Ascending aorta (tissue), 2 donors: Measurements from ENCODE around the gene TMEM208. TPM values are rescaled to one million over a fixed set of nuclear protein-coding genes. Genes with fewer than 3 reads are reported as not detected.

ENCODE experiments used
- DNase-seq, 2 donors: peaks; one replicate each; pipeline ENCODE4 v3.0.0-alpha.2; 2019; ENCODE audit warnings: low spot score in 2 of 2
- H3K27ac ChIP-seq, 2 donors: fragments of 200-600 bp; sonication (generic); one replicate each; pipeline ENCODE4 v1.5.1; 2016 to 2017; ENCODE audit warnings: mild to moderate bottlenecking in 1 of 2
- H3K27me3 ChIP-seq: fragments of 200-600 bp; sonication (generic); one replicate; pipeline ENCODE4 v1.5.1; 2017
- H3K36me3 ChIP-seq, 2 donors: fragments of 200-600 bp; sonication (generic); one replicate each; pipeline ENCODE4 v1.5.1; 2016
- H3K4me1 ChIP-seq, 2 donors: fragments of 200-600 bp; sonication (generic); one replicate each; pipeline ENCODE4 v1.5.1; 2016 to 2017; ENCODE audit warnings: mild to moderate bottlenecking in 1 of 2
- H3K4me3 ChIP-seq, 2 donors: fragments of 200-600 bp; sonication (generic); one replicate each; pipeline ENCODE4 v1.5.1; 2016 to 2017; ENCODE audit warnings: mild to moderate bottlenecking in 1 of 2
- H3K9me3 ChIP-seq, 2 donors: fragments of 200-600 bp; sonication (generic); one replicate each; pipeline ENCODE4 v1.5.1; 2016
- CTCF ChIP-seq, 3 experiments: fragments of 200-600 bp in 2 of 3; fragments of 450-650 bp in 1 of 3; sonication (generic) in 2 of 3; IDR thresholded peaks; one replicate each; pipeline ENCODE4 v1.5.1; 2016 to 2019; ENCODE audit warnings: antibody characterized with exemption in 3 of 3, mild to moderate bottlenecking in 1 of 3, moderate library complexity in 1 of 3
- intact Hi-C: fragments of 100-400 bp; cut with DNase I; formaldehyde crosslinking; loops from one replicate; pipeline ENCODE4 v1.15.1; 2023
- total RNA-seq: library from RNA; depleted of rRNA; stranded (reverse); fragments of >200 nt; gene quantifications from one replicate; pipeline ENCODE4 v1.1.0, GENCODE V29; 2016

TMEM208 gene
- total RNA-seq, 1 donor from 2014 or later: 8.3 TPM

DNA sequence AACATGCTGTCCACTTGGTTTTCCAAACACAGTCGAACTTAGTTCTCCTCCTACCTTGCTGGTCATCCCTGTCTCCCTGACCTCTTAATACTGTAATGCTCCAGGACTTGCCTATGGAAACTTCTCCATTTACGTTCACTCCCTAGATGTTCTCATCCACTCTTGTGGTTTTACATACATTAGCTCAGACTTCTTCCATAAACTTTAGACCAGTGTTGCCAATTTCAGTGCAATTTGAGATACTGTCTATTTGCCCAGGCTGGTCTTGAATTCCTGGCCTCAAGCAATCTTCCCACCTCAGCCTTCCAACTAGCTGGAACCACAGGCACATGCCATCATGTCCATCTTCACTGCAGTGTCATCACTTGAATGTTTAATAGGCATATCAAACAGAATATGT is 44.6 kb upstream of the TMEM208 start:
- no peaks in the 10 kb centered on the region for H3K9me3 ChIP-seq
- H3K27me3 ChIP-seq: no peaks in the 10 kb centered on the region
- no peak overlapping the region for H3K4me3 ChIP-seq
- H3K4me1 ChIP-seq: peaks cover 21 to 33% of the 10 kb centered on the region in 2 donors
- DNase-seq: no peak
- TF ChIP-seq CTCF (IDR thresholded peaks at IDR 0.05): no peak
- no peaks in the 10 kb centered on the region for H3K36me3 ChIP-seq
- intact Hi-C loops: no loop called here
- H3K27ac ChIP-seq: no peak overlapping the region

DNA sequence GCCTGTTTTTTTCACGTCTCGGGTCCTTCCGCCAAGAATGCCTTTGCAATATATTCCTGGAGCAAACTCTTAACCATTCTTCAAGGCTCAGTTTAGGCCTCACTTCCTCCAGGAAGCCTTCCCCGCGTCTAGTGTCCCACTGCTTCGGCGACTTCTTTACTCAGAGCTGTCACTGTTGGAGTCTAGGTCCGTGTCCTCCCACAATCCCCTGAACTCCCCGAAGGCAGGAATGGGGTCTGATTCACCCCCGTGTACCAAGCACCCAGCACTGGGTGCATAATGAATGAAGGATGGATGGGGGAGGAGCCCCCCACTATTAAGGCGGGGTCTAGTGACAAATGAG is 43.7 kb upstream of the TMEM208 start:
- H3K27ac ChIP-seq: peak overlapping the region; percentile 92 to 96
- H3K36me3 ChIP-seq: no peaks in the 10 kb centered on the region
- no peak for TF ChIP-seq CTCF (IDR thresholded peaks at IDR 0.05)
- no peak for DNase-seq
- no peaks in the 10 kb centered on the region for H3K9me3 ChIP-seq
- H3K4me1 ChIP-seq: peaks cover 15 to 26% of the 10 kb centered on the region in 2 donors
- intact Hi-C loops: loop anchor here (1.0 kb wide), 1 partner anchor 9 kb away; no protein-coding TSS in a partner anchor
- H3K27me3 ChIP-seq: no peaks in the 10 kb centered on the region
- peak overlapping the region; percentile 74 to 76 for H3K4me3 ChIP-seq

- no peak for TF ChIP-seq CTCF (IDR thresholded peaks at IDR 0.05)
- Histone ChIP-seq H3K4me1 (peaks cover 15 to 21% of the 10 kb centered on the region in 2 donors), H3K36me3 (no peaks in the 10 kb centered on the region), H3K27ac (peak within 1 kb of the TSS; percentile 92 to 96), H3K4me3 (peak within 1 kb of the TSS; percentile 74 to 76), H3K27me3 (no peaks in the 10 kb centered on the region), H3K9me3 (no peaks in the 10 kb centered on the region)
- intact Hi-C loops: loop anchor here (1.0 to 2.0 kb wide), 3 partner anchors 10 to 229 kb away; no protein-coding TSS in a partner anchor
- peak; percentile 90 to 98 for DNase-seq
These were observed 43.1 kb upstream of the TMEM208 start, which contains the start of gene MATCAP1 for GRCh38 chr16:67183627-67184452. MATCAP1 (minus strand) TSS chr16:67183963; CDS start chr16:67180610, 3,353 bp downstream.

- intact Hi-C loops: loop anchor here (1.0 to 2.0 kb wide), 2 partner anchors 21 to 230 kb away; no protein-coding TSS in a partner anchor
- no peaks in the 10 kb centered on the region for H3K27me3 ChIP-seq
- TF ChIP-seq CTCF (IDR thresholded peaks at IDR 0.05): no peak
- H3K9me3 ChIP-seq: no peaks in the 10 kb centered on the region
- peak overlapping the region; percentile 92 to 96 for H3K27ac ChIP-seq
- H3K36me3 ChIP-seq: no peaks in the 10 kb centered on the region
- no peak for DNase-seq
- peaks cover 15 to 20% of the 10 kb centered on the region in 2 donors for H3K4me1 ChIP-seq
- H3K4me3 ChIP-seq: peak overlapping the region; percentile 74 to 76
These were observed 42.4 kb upstream of the TMEM208 start for GRCh38 chr16:67184453-67184994.

DNA sequence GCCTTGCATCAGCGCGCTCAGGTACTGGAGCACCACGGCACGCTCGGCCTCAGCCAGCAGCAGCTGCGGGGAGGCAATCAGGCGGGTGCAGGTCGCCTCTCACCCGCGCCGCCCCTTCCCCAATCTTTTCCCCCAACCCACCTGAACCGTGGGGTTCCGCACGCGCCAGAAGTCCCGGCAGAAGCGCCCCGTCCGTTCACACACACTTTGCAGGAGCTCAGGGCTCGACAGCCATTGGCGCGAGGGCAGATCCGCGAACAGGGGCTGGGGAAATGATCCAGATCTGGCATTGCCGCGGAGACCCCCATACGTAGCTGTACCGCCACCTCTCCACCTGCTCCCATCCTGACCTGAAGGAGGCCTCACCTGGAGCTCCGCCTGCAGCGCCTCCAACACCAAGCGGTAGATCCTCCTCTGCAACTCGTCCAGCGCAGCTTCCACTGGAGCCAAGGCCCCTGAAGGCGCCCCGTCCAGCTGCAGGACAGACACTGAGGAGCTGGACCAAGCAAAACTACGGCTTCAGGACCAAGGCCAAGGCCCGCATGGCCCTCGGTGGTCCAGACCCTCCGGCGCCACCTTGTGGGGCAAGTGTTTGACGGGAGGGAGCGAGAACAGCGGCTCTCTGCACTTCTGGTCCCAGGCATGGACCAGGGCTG is 41.8 kb upstream of the TMEM208 start:
- intact Hi-C loops: loop anchor here (1.0 to 5.0 kb wide), 4 partner anchors 22 to 230 kb away; partner anchors contain the start of gene B3GNT9
- Histone ChIP-seq H3K27me3 (no peaks in the 10 kb centered on the region), H3K4me3 (peak overlapping the region; percentile 74 to 76), H3K36me3 (no peaks in the 10 kb centered on the region), H3K9me3 (no peaks in the 10 kb centered on the region), H3K4me1 (peaks cover 15 to 20% of the 10 kb centered on the region in 2 donors), H3K27ac (no peak overlapping the region)
- DNase-seq: peak; percentile 62 to 97
- peak; percentile 80 to 90 (median 85) for TF ChIP-seq CTCF (IDR thresholded peaks at IDR 0.05)
